OCI-LY7 (cell line): ENCODE results near the gene SLC25A21.

Experiments used
- EZH2phosphoT487 ChIP-seq: fragments of 200-600 bp; sonication (generic); IDR thresholded peaks from 2 replicates; pipeline ENCODE4 v1.6.1; 2018; ENCODE audit warnings: low read depth, borderline replicate concordance, mild to moderate bottlenecking, mixed run types, antibody characterized with exemption, low read length, moderate library complexity, mixed read lengths
- TF ChIP-seq, protein P1 (sequence below): fragments of 200-600 bp; sonication (generic); conservative IDR thresholded peaks from 2 replicates; pipeline ENCODE4 v1.5.1; 2014; ENCODE audit warnings: mild to moderate bottlenecking, antibody characterized with exemption, low read length, moderate library complexity, mixed read lengths

DNA sequence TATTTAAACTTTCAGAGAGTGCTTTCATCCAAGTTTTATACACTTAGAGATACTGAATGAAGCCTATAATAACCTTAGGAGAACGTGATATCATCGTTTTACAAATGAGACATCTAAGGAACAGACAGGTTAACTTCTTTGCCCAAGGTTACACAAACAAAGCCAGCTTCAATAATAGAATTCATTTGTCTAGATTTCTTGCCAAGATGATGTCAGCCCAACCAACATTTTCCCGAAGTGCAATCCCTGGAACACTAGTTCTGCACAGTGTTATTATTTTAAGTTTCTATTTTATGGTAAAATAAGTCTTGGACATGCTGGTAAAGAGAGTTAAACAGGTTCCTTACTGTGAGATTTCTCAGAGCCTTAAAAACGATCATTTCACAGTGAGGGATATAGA, 174.6 kb downstream of the SLC25A21 start:
- TF ChIP-seq, protein P1, sequence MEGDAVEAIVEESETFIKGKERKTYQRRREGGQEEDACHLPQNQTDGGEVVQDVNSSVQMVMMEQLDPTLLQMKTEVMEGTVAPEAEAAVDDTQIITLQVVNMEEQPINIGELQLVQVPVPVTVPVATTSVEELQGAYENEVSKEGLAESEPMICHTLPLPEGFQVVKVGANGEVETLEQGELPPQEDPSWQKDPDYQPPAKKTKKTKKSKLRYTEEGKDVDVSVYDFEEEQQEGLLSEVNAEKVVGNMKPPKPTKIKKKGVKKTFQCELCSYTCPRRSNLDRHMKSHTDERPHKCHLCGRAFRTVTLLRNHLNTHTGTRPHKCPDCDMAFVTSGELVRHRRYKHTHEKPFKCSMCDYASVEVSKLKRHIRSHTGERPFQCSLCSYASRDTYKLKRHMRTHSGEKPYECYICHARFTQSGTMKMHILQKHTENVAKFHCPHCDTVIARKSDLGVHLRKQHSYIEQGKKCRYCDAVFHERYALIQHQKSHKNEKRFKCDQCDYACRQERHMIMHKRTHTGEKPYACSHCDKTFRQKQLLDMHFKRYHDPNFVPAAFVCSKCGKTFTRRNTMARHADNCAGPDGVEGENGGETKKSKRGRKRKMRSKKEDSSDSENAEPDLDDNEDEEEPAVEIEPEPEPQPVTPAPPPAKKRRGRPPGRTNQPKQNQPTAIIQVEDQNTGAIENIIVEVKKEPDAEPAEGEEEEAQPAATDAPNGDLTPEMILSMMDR: no peak
- TF ChIP-seq EZH2phosphoT487: no peak
